Effector memory CD4-positive, alpha-beta T cell (primary cell): ENCODE results near the gene MARCHF5.
"Not testable (repeated sequence)": the region's sequence is repeated elsewhere in the genome, so short reads cannot be mapped to it uniquely, and the experiment has no call there.

Experiments
- DNase-seq, 3 donors: peaks; one replicate each; pipeline ENCODE4 v3.0.0-alpha.2; 2020
- H3K27ac ChIP-seq: 2 replicates; pipeline ENCODE4 v1.7.0; 2013; ENCODE audit warnings: mild to moderate bottlenecking, low read length, moderate library complexity; ENCODE audit not compliant: insufficient read depth, poor library complexity, severe bottlenecking
- H3K27me3 ChIP-seq: replicated peaks from 2 replicates; pipeline ENCODE4 v1.7.0; 2013; ENCODE audit warnings: mild to moderate bottlenecking, low read length; ENCODE audit not compliant: insufficient read depth, control insufficient read depth, poor library complexity, severe bottlenecking
- H3K36me3 ChIP-seq: 2 replicates; pipeline ENCODE4 v1.7.0; 2013; ENCODE audit warnings: mild to moderate bottlenecking, low read length, moderate library complexity; ENCODE audit not compliant: control insufficient read depth, insufficient read depth
- H3K4me1 ChIP-seq: 2 replicates; pipeline ENCODE4 v1.7.0; 2013; ENCODE audit warnings: low read length, mild to moderate bottlenecking; ENCODE audit not compliant: control insufficient read depth, insufficient read depth, poor library complexity, severe bottlenecking
- H3K4me3 ChIP-seq: 2 replicates; pipeline ENCODE4 v1.7.0; 2013; ENCODE audit warnings: low read length, low read depth, mild to moderate bottlenecking; ENCODE audit not compliant: insufficient read depth, poor library complexity, severe bottlenecking
- H3K9me3 ChIP-seq: 2 replicates; pipeline ENCODE4 v1.7.0; 2013; ENCODE audit warnings: mild to moderate bottlenecking, low read length, moderate library complexity; ENCODE audit not compliant: control insufficient read depth

The MARCHF5 gene

DNA sequence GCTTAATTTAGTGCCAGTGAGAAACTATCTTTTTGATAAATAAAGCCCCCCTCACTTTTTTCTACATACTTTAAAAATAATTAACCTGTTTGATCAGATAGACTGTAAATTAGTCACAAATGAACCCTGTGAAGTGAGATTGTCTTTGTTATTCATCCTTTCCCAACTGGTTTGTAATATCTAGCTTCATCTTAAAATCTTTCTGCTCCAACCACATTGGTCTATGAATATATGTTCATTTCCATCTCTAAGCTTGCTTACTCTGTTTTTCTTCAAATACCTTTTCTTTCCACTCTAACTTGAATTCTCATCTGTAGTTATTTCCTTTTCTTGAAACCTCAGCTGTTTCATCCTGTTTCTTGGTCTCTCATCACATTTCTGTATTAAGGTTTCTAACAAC, 12.1 kb downstream of the MARCHF5 start:
- Histone ChIP-seq H3K4me3 (no peak overlapping the region), H3K27ac (no peak overlapping the region), H3K27me3 (no peaks in the 10 kb centered on the region), H3K9me3 (no peaks in the 10 kb centered on the region), H3K4me1 (no peaks in the 10 kb centered on the region), H3K36me3 (no peaks in the 10 kb centered on the region)
- DNase-seq: no peak

DNA sequence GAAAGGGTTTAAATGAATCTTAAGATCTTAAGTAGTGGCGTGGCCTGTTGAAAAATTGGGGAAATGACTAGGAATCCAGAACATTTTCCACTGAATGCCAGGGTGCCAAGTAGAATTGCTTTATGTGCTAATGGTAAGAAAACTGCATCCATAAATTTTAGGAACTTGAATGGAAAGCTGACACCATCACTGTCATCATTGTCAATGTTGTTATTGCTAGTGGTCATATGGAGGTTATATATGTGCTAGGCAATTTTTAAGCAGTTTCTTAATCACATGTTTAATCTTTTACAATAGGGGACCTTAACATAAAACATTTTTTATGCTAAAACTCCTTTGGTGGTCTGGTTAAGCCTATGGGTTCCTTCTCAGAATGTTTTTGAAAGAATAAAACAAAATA, 13.1 kb downstream of the MARCHF5 start:
- H3K36me3 ChIP-seq: no peaks in the 10 kb centered on the region
- no peak overlapping the region for H3K4me3 ChIP-seq

GRCh38 chr10:92305133-92306072, 14.4 kb downstream of the MARCHF5 start:
- DNase-seq: no peak
- no peaks in the 10 kb centered on the region for H3K27me3 ChIP-seq
- H3K4me3 ChIP-seq: no peak overlapping the region
- H3K9me3 ChIP-seq: no peaks in the 10 kb centered on the region
- no peaks in the 10 kb centered on the region for H3K36me3 ChIP-seq
- H3K27ac ChIP-seq: no peak overlapping the region
- no peaks in the 10 kb centered on the region for H3K4me1 ChIP-seq

More for the DNA sequence above, 13.1 kb downstream of the MARCHF5 start:
- no peaks in the 10 kb centered on the region for H3K9me3 ChIP-seq
- no peaks in the 10 kb centered on the region for H3K4me1 ChIP-seq
- H3K27ac ChIP-seq: no peak overlapping the region
- no peaks in the 10 kb centered on the region for H3K27me3 ChIP-seq
- DNase-seq: no peak

DNA sequence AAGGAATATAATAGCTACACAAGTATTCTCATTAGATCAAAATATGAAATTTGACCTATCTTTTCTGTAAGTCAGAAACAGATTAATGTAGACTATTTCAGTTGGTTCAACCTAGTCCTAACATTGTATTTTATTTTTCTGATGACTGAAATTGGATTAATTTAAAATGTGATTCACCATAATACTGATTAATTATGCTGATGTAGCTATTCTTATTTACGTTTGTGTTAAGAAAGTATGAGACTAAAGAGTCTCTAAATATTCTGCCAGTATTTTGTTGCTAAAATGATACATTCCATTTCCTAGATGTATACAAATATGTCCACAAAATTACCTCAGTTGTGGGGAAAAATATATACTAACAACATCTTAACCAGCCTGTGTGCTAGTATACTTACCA, 18.3 kb downstream of the MARCHF5 start:
- Histone ChIP-seq H3K9me3 (no peaks in the 10 kb centered on the region), H3K36me3 (peaks cover 11% of the 10 kb centered on the region), H3K4me3 (no peak overlapping the region), H3K4me1 (no peaks in the 10 kb centered on the region), H3K27me3 (no peaks in the 10 kb centered on the region), H3K27ac (no peak overlapping the region)
- DNase-seq: no peak

- Histone ChIP-seq H3K4me1 (no peaks in the 10 kb centered on the region), H3K4me3 (no peak overlapping the region), H3K36me3 (peaks cover 11% of the 10 kb centered on the region), H3K27ac (no peak overlapping the region), H3K27me3 (no peaks in the 10 kb centered on the region), H3K9me3 (no peaks in the 10 kb centered on the region)
- DNase-seq: no peak
Observed at GRCh38 chr10:92313750-92314149, 22.8 kb downstream of the MARCHF5 start.

DNA sequence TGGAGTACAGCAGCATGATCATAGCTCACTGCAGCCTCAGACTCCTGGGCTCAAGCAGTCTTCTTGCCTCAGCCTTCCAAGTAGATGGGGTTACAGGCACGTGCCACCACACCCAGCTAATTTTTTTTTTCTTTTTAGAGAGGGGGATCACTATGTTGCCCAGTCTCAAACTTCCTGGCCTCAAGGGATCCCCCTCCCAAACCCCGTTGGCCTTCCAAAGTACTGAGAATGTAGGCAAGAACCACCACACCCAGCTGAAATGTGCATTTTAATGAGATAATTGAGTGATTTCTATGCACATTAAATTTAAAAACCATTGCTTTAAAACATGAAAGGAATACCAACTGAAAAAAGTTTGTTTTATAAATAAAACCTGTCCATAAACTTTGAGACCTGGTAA, 25.6 kb downstream of the MARCHF5 start:
- no peaks in the 10 kb centered on the region for H3K9me3 ChIP-seq
- H3K27me3 ChIP-seq: no peaks in the 10 kb centered on the region
- H3K36me3 ChIP-seq: peaks cover 7% of the 10 kb centered on the region
- H3K4me1 ChIP-seq: no peaks in the 10 kb centered on the region
- no peak overlapping the region for H3K27ac ChIP-seq
- no peak overlapping the region for H3K4me3 ChIP-seq
- no peak for DNase-seq

GRCh38 chr10:92323079-92323478, 32.1 kb downstream of the MARCHF5 start:
- no peak for DNase-seq
- H3K4me1 ChIP-seq: no peaks in the 10 kb centered on the region
- no peak overlapping the region for H3K27ac ChIP-seq
- H3K36me3 ChIP-seq: no peaks in the 10 kb centered on the region
- no peak overlapping the region for H3K4me3 ChIP-seq
- no peaks in the 10 kb centered on the region for H3K9me3 ChIP-seq
- H3K27me3 ChIP-seq: no peaks in the 10 kb centered on the region

DNA sequence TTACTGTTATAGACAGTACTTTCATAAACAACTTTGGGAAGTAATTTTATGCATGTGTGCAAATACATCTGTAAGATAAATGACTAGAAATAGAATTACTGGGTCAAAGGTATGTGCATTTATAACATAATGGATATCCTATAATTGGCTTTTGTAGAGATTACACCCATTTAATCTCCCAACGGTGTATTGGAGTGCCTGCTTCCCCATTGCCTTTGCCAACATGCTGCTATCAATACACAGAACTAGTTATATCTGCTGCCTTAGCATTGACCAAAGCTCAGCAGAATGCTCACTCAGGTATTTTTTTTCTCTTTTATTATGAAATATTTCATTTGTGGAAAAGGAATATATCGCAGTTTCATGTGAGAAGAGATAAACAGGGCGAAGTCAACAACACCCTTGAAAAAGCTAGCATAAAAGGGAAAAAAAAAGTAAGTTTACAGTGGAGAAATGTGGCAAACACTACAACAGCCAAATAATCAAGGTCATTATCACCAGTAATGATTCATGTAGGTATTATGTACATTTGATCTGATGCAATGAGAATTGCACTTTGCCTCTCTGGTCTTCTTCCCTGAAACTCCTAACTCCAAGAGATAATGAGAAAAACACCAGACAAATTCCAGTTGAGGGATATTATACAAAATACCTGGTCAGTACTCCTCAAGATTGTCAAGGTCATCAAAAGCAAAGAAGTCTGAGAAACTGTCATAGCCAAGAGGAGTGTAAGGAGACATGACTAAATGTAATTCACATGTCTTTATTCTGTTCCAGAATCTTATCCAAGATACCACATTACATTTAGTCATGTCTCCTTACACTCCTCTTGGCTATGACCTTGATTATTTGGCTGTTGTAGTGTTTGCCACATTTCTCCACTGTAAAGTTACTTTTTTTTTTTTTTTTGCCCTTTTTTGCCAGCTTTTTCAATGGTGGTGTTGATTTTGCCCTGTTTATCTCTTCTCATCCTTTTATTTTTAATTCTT, 36.8 kb downstream of the MARCHF5 start:
- DNase-seq: no peak
- H3K4me3 ChIP-seq: no peak overlapping the region
- H3K9me3 ChIP-seq: no peaks in the 10 kb centered on the region
- H3K4me1 ChIP-seq: no peaks in the 10 kb centered on the region
- H3K27me3 ChIP-seq: no peaks in the 10 kb centered on the region
- no peak overlapping the region for H3K27ac ChIP-seq
- no peaks in the 10 kb centered on the region for H3K36me3 ChIP-seq

GRCh38 chr10:92328993-92329392, 38.0 kb downstream of the MARCHF5 start:
- no peaks in the 10 kb centered on the region for H3K36me3 ChIP-seq
- DNase-seq: no peak
- H3K4me1 ChIP-seq: no peaks in the 10 kb centered on the region
- H3K27ac ChIP-seq: no peak overlapping the region
- H3K4me3 ChIP-seq: no peak overlapping the region
- H3K27me3 ChIP-seq: no peaks in the 10 kb centered on the region
- no peaks in the 10 kb centered on the region for H3K9me3 ChIP-seq

- not testable (repeated sequence) for H3K9me3 ChIP-seq, DNase-seq, H3K27ac ChIP-seq, H3K36me3 ChIP-seq, H3K4me1 ChIP-seq, H3K27me3 ChIP-seq, H3K4me3 ChIP-seq
Observed at GRCh38 chr10:92329927-92330326, 39.0 kb downstream of the MARCHF5 start.
